ENCODE results near the gene BIRC6.
"Not testable (repeated sequence)": the region's sequence is repeated elsewhere in the genome, so short reads cannot be mapped to it uniquely, and the experiment has no call there.

The BIRC6 gene

DNA sequence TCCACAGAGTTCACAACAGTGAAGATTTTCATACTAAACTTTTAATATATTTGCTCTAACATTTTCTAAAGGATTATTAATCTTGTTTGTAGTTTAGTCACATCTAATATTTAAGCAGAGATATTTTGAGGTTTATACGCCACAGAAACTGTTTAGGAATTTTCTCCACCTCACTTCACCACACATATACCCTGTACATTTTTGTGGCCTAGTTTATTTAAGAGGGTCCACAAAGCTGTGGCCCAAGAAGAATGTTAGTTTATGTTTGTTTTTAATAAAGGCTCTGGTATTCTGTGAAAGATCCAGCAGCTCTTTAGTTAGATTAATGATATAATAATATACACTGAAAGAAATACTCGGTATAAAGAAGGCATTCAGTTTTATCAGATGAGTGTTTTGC is 138.3 kb downstream of the BIRC6 start:
- Histone ChIP-seq H3K4me3 (no peak overlapping the region), H3K27ac (no peak overlapping the region)

DNA sequence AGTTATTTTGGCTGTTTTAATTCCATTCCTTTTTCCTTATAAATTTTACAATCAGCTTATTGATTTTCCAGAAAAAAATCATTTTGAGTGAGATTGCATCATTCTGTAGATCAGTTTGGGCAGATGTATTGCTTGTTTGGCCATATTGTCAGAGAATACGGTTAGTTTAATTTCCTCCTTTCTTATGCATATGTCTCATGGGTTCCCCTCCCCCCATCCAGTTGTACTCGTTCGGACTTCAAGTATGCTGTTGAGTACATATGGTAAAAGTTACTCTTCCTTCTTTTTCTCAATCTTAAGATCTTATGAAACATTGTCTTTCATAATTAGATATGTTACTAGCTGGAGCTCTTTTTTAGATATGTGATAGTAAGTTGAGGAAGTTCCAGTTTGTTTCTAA is 139.8 kb downstream of the BIRC6 start:
- no peak overlapping the region for H3K27ac ChIP-seq
- H3K4me3 ChIP-seq = no peak overlapping the region

DNA sequence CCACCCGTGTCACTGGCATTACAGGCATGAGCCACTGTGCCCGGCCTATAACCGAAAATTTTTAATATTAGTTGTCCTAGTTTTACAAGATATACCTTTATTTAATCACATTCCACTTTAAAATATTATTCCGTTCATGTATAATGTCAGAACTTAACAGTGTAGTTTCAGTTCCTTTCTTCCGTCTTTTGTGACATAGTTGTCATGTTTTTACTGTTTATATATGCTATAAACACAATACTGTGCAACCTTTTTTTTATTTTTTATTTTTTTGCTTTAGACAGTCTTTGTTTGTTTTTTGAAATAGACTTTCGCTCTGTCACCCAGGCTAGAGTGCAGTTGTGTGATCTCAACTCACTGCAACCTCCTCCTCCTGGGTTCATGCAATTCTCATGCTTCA is 141.5 kb downstream of the BIRC6 start:
- no peak overlapping the region for H3K4me3 ChIP-seq
- H3K27ac ChIP-seq = no peak overlapping the region

DNA sequence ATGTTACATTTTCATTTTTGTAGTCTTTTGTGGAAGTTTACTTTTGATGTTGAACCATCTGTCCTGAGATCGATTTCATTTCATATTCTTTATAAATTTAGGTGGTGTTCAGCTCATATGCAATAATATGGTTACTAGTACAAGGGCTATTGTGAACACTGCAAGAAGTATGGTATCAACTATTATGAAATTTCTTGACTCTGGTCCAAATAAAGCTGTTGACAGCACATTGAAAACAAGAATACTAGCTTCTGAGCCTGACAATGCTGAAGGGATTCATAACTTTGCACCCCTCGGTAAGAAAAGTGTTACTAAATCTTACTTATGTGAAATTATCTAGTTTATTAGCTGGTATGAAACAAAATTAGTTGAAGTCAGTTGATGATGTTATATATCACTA is 146.1 kb downstream of the BIRC6 start:
- no peak overlapping the region for H3K4me3 ChIP-seq
- no peak overlapping the region for H3K27ac ChIP-seq

DNA sequence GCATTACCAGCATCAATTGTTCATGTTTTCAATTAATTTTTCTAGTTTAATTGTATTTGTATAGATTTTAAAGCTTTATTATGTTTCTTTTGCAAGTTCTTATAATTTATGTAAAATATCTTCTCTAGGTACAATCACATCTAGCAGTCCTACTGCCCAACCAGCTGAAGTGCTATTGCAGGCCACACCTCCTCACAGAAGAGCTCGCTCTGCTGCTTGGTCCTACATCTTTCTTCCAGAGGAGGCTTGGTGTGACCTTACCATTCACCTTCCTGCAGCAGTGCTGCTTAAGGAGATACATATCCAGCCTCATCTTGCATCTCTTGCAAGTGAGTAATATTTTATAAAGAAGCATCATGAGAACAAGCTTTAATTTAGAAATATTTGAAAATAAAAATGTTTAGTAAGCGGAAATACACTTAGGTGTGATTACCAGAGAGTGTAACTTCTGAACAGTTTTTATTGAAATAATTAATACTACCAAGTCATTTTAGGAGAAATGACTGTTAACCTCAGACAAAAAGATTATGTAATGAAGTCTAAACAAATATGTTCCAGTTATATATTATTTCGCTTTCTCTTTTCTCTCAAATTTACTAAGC is 148.2 kb downstream of the BIRC6 start:
- no peak overlapping the region for H3K27ac ChIP-seq

DNA sequence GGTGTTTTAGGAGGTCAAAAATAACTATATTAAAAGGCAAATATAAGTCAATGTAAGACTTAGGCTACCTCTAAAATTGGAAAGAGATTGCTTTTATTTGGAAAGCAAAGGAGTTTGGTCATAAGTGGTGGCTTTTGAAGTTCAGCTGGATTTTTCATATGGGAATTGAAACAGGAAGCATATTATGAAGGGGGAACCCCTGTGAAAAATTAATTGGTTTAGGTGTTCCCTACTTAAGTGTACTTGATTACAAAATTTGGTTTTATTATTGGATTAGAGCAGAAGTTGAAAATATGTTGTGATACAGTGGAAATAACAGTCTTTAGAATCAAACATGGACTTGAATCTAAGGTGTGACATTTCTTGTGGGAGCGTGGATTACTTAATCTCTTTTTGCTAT is 149.6 kb downstream of the BIRC6 start:
- Histone ChIP-seq H3K27ac (no peak overlapping the region), H3K4me3 (no peak overlapping the region)

More for the DNA sequence above, 148.2 kb downstream of the BIRC6 start:
- H3K4me3 ChIP-seq = no peak overlapping the region

DNA sequence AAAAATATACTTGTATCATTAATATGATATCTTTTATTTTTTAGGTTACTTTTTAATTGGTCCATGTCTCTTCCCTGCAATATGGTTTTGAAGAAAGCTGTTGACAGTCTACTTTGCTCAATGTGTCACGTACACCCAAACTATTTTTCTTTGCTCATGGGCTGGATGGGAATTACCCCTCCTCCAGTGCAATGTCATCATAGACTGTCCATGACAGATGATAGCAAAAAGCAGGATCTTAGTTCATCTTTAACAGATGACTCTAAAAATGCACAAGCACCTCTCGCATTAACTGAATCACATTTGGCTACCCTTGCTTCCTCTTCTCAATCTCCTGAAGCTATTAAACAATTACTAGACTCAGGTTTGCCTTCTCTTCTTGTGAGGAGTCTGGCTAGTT is 158.1 kb downstream of the BIRC6 start:
- no peak overlapping the region for H3K4me3 ChIP-seq
- no peak overlapping the region for H3K27ac ChIP-seq

DNA sequence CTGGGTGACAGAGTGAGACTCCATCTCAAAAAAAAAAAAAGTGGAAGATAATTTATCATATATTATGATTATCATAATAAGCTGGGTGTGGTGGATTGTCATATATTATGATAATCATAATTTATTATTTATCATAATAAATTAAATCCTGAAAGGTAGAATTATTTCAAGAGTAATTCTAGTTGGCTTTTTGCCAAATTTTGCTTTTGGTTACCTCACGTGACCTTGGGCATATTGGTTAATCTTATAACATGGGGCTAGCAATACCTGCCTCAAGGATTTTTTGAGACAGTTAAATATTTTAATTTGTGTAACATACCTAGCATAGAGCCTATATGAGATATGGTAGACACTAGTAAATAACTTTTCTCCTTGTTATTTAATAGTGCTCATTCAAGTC is 159.7 kb downstream of the BIRC6 start:
- no peak overlapping the region for H3K27ac ChIP-seq
- H3K4me3 ChIP-seq = no peak overlapping the region

DNA sequence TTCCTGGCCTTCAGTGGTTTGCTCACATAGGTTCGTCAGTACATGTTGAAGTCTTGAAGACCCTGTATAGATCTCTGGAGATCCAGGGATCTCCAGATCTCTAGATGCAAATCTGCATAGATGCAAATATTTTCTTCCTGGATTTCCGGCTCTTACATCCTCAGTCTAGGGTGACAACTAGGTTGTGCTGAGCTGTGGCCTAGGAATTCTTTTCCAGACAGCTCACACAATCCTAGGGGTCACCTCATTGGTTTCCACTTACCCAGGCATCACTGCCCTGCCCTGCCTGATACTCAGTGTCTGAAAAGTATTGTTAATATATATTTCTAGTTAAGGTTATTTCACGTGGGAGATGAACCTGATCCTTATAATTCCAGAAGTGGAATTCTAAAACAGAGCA is 165.9 kb downstream of the BIRC6 start:
- H3K4me3 ChIP-seq = no peak overlapping the region
- H3K27ac ChIP-seq = no peak overlapping the region

DNA sequence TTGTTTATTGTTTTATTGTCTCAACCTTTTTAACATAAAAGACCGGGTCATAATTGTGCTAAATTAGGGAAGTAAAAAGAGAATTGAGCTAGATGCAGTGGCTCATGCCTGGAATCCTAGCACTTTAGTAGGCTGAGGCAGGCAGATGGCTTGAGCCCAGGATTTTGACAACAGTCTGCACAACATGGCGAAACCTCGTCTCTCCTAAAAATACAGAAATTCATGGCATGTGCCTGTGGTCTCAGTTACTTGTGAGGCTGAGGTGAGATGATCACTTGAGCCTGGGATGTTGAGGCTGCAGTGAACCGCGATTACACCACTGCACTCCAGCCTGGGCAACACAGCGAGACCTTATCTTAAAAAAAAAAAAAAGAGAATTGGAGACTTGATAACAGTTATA is 166.9 kb downstream of the BIRC6 start:
- no peak overlapping the region for H3K27ac ChIP-seq

DNA sequence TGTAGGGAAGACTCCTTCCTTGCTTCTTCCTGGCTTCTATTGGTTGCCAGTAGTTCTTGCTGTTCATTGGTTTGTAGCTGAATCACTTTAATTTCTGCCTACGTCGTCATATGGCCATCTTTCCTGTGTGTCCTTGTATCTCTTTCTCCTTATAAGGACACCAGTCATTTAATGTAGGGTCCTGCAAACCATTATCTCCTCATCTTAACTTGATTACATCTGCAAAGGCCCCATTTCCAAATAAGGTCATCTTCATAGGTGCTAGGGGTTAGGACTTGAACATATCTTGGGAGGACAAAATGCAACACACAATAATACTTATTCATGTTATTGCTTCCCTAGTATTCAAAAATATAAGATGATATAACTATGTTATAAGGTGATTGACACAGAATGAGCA is 175.5 kb downstream of the BIRC6 start:
- H3K27ac ChIP-seq = no peak overlapping the region
- H3K4me3 ChIP-seq = no peak overlapping the region

More for the DNA sequence above, 166.9 kb downstream of the BIRC6 start:
- no peak overlapping the region for H3K4me3 ChIP-seq

DNA sequence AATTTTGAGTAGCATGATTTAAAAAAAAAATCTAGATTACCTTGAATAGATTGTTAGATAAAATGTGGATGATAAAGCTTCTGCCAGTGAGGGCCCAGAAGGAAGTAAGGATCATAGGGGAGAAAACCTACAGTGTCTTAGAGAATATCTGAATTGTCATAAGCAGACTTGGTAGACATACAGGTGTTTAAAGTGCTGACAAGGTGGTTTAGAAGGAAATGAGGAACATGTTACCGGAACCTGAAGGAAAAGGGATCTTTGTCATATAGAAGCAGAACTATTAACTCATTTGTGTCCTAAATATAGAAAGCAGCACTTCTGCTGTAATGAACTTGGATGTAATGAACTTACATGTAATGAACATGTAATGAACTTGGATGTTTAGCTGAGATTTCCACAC is 176.1 kb downstream of the BIRC6 start:
- H3K4me3 ChIP-seq = no peak overlapping the region
- no peak overlapping the region for H3K27ac ChIP-seq

DNA sequence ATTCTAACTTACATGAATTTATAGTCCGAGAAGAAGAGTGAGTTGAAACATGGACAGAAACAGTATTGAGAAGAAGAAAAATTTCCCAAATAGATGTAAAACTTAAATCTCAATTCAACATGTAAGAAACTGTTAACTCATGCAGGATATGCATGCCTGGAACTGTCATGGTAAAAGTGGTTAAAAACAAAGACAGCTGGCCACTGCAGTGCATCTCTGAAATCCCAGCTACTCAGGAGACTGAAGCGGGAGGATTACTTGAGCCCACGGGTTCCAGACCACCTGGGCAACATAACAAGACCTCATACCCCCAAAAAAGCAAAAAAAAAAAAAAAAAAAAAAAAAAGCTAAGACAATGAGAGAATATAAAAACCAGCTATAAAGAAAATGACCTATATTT is 178.0 kb downstream of the BIRC6 start:
- Histone ChIP-seq H3K4me3 (no peak overlapping the region), H3K27ac (no peak overlapping the region)

DNA sequence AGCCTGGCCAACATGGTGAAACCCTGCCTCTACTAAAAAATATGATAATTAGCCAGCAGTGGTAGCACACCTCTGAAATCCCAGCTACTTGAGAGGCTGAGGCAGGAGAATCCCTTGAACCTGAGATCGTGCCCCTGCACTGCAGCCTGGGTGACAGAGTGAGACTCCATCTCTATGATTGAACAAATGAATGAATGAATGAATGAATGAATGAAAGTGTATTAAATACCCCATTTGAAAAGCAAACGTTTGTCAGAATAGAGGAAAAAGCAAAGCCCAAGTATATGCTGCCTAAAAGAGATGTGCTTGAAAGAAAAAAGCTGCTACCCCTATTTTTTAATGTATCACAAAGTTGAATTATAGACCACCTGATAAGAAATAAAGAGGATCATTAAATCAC is 181.9 kb downstream of the BIRC6 start:
- no peak overlapping the region for H3K27ac ChIP-seq
- no peak overlapping the region for H3K4me3 ChIP-seq

DNA sequence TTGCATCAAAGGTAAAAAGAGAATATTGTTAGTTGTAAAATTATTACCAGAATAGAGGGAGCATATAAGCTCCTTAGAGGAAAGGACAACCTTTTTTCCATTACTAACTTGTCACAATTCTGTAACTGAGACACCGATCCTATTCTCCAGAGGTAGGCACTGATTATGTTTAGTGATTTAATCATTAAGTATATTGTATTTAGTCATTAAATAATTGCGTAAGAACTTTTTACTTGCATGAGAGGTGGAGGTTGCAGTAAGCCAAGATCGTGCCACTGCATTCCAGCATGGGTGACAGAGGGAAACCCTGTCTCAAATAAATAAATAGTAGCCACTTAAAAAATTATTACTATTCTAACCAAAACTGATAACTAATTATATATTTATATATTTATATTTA is 195.7 kb downstream of the BIRC6 start:
- not testable (repeated sequence) for H3K4me3 ChIP-seq, H3K27ac ChIP-seq

DNA sequence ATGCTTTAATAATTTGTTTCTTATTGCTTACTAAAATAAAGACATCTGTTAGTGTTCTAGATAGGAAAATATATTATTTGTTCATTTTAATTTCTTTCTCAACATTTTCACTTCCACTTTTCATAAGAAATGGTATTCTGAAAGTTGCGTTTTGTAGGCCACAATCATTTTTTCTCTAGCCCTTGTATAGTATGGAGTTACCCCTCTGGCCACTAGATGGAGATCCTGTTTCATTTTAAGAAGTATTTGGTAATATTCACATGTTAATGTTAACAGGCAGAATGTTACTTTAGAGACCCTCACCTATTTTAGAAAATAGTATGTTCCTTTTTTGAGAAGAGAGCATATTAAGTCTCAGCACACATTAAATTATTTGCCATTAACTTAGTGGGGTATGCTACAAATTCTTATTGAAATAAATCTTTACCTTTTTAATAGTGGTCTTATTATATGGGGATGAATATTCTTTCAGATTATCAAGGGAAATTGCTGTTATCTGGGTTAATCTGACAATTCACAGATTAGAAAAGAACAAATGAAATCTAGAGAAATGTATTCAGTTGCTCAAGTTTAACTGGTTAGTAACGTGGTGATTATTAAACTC is 197.1 kb downstream of the BIRC6 start:
- no peak overlapping the region for H3K27ac ChIP-seq
- H3K4me3 ChIP-seq = no peak overlapping the region

DNA sequence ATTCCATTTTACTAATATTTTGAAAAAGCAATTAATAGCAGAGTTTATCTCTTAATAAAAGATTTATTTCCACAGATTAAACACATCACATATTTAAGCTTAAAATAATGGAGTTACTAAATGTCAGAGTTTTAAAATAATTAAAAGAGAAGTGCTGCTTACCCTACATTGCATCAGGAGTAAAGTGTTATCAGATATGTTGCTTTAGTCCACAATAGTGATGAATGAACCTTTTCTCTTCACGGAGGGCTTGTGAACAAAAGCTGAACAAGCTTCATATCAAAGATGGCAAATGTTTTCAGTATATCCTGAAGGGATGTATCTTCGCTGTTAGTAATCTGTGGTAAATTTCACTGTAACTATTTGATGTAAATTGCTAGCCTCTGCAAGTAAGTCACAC is 201.7 kb downstream of the BIRC6 start:
- Histone ChIP-seq H3K4me3 (no peak overlapping the region), H3K27ac (no peak overlapping the region)

DNA sequence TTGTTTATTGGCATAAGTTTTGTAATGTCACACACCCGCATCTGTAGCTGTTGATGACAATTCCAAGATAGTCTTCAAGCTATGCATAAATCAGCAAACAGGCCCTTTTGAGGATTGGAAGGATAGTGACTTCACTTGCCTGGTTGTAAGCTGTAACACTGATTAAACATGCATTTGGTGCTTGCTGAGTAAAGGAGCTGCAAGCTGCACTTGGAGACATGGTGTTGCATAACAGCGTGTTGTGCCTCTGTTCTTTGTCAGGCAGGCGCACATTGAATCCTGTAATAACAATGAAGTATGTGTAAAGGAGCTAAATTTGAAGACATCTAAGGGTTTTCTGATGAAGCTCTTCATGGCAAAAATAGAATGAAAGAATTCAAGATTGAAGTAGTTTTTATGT is 202.3 kb downstream of the BIRC6 start:
- Histone ChIP-seq H3K27ac (no peak overlapping the region), H3K4me3 (no peak overlapping the region)

DNA sequence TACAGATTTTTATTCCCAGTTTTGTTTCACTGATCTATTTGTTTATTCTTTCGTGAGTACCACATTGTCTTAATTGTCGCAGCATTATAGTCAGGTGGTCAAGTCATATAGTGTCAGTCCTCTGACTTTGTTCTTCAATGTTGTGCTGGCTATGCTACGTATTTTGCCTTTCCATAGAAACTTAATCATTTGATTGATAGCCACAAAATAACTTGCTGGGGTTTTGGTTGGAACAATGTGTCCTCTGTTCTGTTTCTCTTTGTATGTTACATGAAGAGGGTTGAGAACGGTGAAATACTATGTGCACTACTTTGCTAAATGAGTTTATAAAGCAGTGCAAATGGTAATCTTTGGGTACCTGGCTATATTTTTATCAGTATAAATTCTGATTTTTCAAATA is 206.1 kb downstream of the BIRC6 start:
- no peak overlapping the region for H3K27ac ChIP-seq

DNA sequence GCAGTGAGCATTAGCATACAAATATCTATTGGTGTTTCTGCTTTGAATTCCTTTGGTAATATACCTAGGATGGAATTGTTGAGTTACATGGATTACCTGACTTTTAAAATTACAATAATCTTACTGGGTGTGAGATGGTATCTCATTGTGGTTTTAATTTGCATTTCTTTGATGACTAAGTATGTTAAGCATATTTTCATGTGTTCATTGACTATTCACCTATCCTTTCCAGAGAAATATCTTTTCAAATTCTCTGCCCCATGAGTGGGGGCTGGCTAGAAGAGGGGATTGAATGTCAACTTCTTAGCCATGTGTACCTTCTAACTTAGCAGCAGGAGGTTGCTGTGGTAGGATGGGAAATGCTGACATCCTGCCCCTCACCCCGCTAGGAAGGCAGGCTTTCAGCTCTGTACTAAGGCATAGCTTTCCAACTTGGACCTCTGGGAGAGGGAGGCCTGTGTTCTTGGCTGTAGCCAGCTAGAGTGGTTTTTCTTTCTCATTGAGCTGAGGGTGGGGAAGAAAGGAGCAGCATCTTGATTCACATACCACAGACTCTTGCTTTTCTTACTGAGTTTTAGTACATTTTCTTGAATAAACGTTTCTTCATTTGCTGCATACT is 207.7 kb downstream of the BIRC6 start:
- no peak overlapping the region for H3K4me3 ChIP-seq
- H3K27ac ChIP-seq = no peak overlapping the region

More for the DNA sequence above, 206.1 kb downstream of the BIRC6 start:
- H3K4me3 ChIP-seq = no peak overlapping the region

DNA sequence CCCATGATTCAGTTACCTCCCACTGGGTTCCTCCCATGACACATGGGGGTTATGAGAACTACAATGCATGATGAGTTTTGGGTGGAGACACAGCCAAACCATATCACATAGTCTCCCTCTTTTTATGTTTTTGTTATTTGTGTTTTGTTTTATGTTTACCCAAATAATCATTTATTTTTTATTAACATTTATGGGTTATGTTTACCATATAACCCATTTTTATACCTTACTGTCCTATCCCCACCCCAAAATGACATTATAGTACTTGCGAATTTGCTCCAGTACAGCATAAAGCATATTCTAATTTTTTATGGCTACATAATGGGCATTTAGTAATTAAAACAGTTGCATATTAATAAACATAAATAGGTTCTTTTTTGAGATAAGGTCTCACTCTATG is 209.1 kb downstream of the BIRC6 start:
- no peak overlapping the region for H3K4me3 ChIP-seq
- H3K27ac ChIP-seq = no peak overlapping the region

DNA sequence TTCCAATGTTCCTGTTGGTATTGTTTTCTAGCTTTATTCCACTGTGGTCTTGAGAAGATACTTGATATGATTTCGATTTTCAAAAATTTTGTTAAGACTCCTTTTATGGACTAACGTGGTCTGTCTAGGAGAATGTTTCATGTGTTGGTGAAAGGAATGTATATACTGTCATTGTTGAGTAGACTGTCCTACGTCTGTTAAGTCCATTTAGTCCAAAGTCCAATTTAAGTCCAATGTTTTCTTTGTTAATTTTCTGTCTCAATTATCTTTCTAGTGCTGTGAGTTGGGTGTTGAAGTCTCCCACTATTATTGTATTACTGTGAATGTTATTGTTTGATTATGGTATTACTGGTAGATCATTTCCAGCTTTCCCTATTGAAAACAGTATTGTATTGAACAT is 215.2 kb downstream of the BIRC6 start:
- Histone ChIP-seq H3K4me3 (no peak overlapping the region), H3K27ac (no peak overlapping the region)

Measured in skin epidermis (tissue), 12 donors.